HG02884 (cell line): Measurements from ENCODE around the gene ADAMTS13.

Source experiments
- ATAC-seq: cut with Tn5 transposase; IDR thresholded peaks from one replicate; pipeline ENCODE4 v1.9.1; 2021; ENCODE audit warnings: mild to moderate bottlenecking, moderate library complexity; ENCODE audit not compliant: unreplicated experiment

ADAMTS13 gene

DNA sequence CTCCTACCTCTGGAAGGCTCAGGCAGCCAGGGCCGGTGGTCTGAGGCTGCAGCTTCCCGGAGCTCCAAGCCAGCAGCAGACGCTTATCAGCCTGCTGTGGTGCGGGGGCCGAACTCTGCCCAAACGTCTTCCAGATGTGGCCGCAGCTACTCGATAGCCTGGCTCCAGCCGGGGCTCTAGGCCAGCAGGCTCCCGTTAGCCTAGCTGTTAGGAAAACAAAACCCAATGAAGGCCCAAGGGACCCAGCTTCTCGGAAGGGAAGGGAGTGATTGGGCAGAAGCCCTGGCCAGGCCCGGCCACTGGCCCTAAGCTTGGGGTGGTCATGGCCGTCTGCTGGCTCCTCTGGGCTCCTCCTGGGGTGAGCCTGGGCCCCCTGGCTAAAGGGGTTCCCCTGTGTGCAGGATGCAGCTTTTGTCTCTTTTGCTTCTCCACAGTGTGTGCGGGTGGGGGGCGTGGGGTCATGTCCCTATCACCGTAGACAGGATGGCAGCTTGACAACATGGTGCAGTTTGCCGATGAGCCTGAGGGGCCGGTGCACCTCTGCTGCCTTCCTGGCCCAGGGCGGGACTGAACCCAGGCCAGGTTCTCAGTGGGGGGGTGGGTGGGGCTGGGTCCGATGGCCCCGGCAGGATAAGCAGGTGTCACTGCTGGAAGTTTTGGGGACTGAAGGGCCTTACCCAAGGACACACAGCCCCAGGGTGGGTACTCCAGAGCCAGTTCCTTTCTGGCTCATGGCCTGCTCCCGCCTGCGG, 83.9 kb downstream of the ADAMTS13 start:
- no peak for ATAC-seq

DNA sequence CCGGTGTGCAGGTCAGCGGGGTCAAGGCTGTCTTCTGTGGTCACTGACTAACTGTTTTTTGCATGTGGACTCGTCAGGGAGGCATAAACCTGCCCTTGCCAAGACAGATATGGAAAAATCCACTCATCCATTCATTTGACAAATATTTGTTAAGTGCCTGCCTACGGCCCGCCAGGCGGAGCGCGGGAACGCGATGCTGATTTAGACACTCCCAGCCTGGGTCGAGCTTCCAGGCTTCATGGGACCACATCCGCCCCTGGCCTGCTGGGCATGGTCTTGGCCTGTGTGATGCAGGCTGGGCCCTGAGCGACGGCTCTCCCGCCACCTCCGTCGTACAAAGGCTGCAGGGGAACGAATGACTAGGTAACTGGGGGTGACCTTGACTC, 84.5 kb downstream of the ADAMTS13 start:
- ATAC-seq: no peak

DNA sequence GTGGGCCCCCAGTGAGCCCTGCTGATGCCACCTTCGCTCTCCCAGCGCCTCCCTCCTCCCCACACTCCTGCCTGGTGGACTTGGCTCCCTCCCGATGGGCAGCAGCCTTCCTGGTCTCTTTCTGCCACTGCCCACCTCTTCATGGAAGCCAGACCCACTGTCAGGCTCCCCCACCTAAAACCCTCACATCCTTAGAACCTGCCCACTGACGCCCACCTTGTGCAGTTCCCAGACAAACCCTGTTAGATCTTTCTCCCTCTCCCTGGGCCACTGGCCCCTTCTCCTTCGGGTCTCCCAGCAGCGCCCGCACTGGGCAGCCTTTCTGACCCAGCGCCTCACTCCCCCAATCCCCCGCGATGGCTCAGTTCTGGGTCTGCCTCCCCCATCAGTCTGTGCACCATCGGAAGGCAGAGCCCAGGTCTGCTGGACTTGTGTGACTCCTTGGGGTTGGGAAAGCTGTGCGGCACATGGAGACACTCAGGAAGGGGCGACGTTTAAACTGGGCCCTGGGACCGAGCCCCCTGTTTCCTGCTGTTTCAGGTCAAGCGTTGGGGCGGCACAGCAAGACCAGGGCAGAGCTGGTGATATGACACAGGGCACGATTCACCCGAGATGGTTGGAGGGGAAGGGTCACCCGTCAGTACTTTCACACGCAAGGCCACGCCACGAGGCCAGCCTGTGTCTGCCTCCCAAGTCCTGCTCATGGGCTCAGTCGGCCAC, 85.2 kb downstream of the ADAMTS13 start:
- no peak for ATAC-seq

DNA sequence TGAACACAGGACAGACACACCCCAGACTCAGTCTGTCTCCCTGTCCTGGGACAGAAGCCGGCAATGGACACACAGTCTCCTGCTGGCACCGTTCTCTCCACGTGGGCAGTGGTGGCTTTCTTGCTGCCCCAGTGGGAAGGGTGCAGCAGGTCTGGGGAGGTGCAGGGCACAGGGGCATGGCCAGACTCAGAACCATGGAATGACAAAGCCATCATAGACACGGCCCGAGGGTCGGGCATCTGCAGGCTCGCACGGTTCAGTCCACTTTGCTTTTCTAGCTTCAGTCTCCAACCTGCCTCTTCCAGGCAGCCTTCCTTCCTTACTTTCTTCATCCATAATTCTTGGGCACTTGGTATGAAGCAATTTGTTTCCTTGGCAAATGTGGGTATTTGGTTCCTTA, 85.9 kb downstream of the ADAMTS13 start:
- ATAC-seq: no peak
